WI38 (cell line): ENCODE results near the gene CYTIP.

Source experiments
- H3K4me3 ChIP-seq: 2 replicates; pipeline ENCODE4 v1.5.1; 2011; ENCODE audit warnings: low read depth, mild to moderate bottlenecking, control low read depth, low read length
- CTCF ChIP-seq: IDR thresholded peaks from 2 replicates; pipeline ENCODE4 v1.5.1; 2012; ENCODE audit warnings: low read depth, mild to moderate bottlenecking, control low read depth, low read length

The CYTIP gene

DNA sequence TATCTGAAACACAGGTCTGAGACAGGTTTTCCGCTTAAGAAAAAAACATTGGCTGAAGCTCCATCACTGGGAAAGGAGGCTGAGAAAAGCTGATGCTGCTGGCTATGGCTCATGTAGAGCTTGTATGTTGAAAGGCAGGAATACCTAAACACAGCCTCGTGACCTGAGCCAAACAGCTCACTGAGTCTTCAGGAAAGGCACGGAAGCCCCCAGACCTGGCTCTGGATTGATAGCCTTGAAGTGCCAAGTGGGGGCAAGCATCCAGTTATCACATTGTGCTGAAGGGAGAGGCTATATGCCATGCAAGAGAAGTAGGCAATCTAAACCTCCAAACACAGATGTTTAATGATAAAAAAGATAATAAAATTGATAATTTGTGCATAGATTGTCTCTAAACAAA is 21.9 kb downstream of the CYTIP start:
- TF ChIP-seq CTCF: no peak
- no peak overlapping the region for H3K4me3 ChIP-seq

- H3K4me3 ChIP-seq: no peak overlapping the region
- no peak for TF ChIP-seq CTCF
These were observed 22.5 kb downstream of the CYTIP start for GRCh38 chr2:157421331-157421944.

DNA sequence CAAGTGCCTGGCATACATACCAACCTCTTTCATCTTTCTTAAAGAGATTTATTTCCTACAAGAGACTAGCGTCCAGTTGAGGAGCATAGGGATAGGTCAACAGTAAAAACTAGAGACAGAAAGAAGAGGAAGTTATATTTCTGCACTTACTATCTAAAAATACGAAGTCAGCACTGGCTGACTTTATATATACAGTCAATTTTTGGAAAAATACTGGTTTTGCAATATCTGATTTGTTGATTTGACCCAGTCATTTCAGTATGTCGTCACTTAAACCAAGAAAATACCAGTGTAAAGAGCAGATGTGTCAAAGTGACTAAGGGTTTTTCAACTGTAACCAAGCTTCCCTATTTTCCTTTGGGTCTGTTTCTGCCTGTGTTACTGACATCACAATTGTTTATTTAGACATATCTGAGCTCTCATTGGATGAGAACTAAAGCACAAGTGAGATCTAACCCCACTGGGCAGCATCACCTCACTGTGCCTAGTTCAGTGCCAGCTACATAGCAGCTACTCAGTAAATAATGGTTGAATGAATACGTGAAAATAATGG is 23.0 kb downstream of the CYTIP start:
- H3K4me3 ChIP-seq: no peak overlapping the region
- no peak for TF ChIP-seq CTCF

GRCh38 chr2:157419031-157419575 is 24.8 kb downstream of the CYTIP start:
- no peak for TF ChIP-seq CTCF
- no peak overlapping the region for H3K4me3 ChIP-seq

GRCh38 chr2:157418239-157418641 is 25.6 kb downstream of the CYTIP start:
- no peak overlapping the region for H3K4me3 ChIP-seq
- TF ChIP-seq CTCF: no peak

DNA sequence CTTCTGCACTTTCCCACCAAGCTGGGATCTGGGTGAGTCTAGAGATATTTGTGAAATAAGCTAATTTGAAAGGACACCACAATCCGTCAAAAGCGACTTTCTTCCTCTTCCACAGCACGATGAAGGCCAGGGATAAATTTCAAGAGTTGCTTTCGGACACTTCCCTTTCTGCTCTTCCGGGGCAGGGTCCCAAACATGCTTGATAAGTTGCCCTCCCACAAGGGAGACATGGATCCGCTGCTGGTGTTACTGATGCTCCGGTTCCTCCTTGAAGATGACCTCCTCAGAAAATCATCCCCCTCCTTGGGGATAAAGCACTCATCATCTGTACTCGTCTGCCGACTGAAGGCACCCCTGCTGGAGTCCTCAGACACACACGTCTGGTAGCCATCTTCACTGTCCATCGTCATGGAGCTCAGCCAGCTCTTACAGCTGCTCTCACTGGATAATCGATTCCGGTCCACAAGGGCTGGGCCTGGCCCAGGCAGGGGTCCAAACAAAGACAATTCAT is 28.2 kb downstream of the CYTIP start:
- no peak overlapping the region for H3K4me3 ChIP-seq
- TF ChIP-seq CTCF: no peak

DNA sequence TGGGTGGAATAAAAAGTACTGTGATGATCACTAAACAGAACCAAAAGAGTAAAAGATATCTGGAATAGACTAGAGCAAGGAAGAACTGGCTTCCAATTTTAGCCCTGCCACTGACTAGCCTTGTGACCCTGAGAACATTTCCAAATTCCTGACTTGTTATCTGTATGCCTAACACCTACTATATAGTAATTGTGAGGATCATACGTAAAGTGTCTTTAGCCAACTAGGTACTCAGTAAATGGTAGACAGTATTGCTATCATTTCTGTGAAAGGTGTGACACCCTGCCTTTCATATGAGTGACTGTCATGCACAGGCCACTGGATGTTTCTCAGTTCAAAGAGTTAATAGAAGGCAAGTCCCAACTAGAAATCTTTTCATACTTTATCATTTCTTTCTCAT is 29.8 kb downstream of the CYTIP start:
- no peak for TF ChIP-seq CTCF
- no peak overlapping the region for H3K4me3 ChIP-seq
